Cardiac ventricle fibroblast (primary cell): Measurements from ENCODE around the gene LAD1. TPM values are rescaled to one million over a fixed set of nuclear protein-coding genes. Genes with fewer than 3 reads are reported as not detected.

Experiments
- total RNA-seq: library from RNA; depleted of rRNA; stranded (reverse); fragments of >200 nt; gene quantifications from 2 replicates; pipeline ENCODE4 v1.2.3, GENCODE V29; 2015

LAD1 gene, protein sequence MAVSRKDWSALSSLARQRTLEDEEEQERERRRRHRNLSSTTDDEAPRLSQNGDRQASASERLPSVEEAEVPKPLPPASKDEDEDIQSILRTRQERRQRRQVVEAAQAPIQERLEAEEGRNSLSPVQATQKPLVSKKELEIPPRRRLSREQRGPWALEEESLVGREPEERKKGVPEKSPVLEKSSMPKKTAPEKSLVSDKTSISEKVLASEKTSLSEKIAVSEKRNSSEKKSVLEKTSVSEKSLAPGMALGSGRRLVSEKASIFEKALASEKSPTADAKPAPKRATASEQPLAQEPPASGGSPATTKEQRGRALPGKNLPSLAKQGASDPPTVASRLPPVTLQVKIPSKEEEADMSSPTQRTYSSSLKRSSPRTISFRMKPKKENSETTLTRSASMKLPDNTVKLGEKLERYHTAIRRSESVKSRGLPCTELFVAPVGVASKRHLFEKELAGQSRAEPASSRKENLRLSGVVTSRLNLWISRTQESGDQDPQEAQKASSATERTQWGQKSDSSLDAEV
- total RNA-seq, result not detected in 2 replicates

DNA sequence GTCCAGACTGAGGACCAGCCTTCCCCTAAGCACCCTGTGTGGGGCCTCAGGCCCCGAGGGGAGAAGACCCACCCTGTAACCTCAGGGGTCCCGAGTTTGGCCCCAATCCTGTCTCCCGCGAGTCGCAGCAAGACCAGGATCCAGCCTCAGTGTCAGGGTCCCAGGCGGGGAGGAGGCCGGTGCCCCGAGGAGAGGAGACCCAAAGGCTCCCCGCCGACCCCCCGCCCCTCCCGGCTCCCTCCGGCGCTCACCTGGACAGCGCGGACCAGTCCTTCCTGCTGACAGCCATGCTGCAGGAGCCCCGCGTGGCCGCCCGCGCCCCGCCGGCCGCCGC lies at the start of gene LAD1:
Gene LAD1, minus strand, starts transcription at position 307 of the 334 bp plus-strand sequence. Its CDS starts 18 bp downstream, at position 289.

DNA sequence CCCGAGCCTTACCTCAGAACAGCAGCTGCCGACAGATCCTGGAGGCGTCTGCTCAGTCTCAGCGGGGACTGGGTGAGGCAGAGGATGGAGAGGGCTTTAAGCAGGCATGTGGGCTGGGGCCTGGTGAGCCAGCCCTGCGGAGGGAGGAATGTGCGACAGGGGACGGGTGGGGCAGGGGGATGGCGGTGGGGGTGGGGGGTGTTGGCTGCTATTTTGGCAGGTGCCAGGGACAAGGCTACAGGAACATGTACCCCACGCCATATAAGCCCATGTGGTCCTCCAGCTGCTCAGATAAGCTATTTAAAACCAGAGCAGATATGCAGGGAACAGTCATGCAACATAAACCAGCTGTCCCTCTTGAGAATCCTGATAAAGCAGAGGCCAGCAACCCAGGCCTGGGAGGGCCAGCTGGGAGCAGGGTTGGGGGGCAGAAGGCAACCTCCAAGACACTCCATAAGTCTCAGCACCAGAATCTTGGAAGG lies 21.5 kb downstream of the LAD1 start, which contains the start of gene TNNT2:
Gene TNNT2, minus strand, starts transcription at position 70 of the 482 bp plus-strand sequence. CDS start 4,426 bp downstream, outside the sequence.

Other genes starting within 250 kb of the LAD1 start
- gene TMEM9, start 244.8 kb downstream of the LAD1 start, total RNA-seq, result 50.2 and 60.9 TPM in 2 replicates
- not detected in 2 replicates for gene IGFN1, start 208.5 kb downstream of the LAD1 start, total RNA-seq
- gene PKP1, start 115.8 kb downstream of the LAD1 start, total RNA-seq, result 0.15 and 0.19 TPM in 2 replicates
- gene TNNT2, start 21.6 kb downstream of the LAD1 start, total RNA-seq, result 0.78 TPM in 1 of 2 replicates, not detected in the other
- not detected in 2 replicates for gene TNNI1, start 22.4 kb upstream of the LAD1 start, total RNA-seq
- 100 and 108 TPM in 2 replicates for gene PHLDA3, start 69.9 kb upstream of the LAD1 start, total RNA-seq
- 536 and 644 TPM in 2 replicates for gene CSRP1, start 107.8 kb upstream of the LAD1 start, total RNA-seq
- 106 and 115 TPM in 2 replicates for gene NAV1, start 139.8 kb upstream of the LAD1 start, total RNA-seq